Measurements from ENCODE around the gene AOC3.

- no peak for TF ChIP-seq CTCF (IDR thresholded peaks at IDR 0.05 in 4 of 5, conservative IDR thresholded peaks at IDR 0.05 in 1 of 5)
- no peak for TF ChIP-seq POLR2A (IDR thresholded peaks at IDR 0.05)
These were observed 55.9 kb downstream of the AOC3 start for GRCh38 chr17:42906772-42907446.
